Sigmoid colon (tissue), 3 donors: Measurements from ENCODE around the gene KRTAP25-1.

Experiments used
- CTCF ChIP-seq, 4 experiments: fragments of 450-650 bp in 3 of 4; fragments of 200-600 bp in 1 of 4; IDR thresholded peaks; one replicate each; pipeline ENCODE4 v1.5.1; 2016 to 2019; ENCODE audit warnings: antibody characterized with exemption in 4 of 4, mild to moderate bottlenecking in 3 of 4, moderate library complexity in 2 of 4
- POLR2A ChIP-seq, 2 donors: fragments of 450-650 bp; IDR thresholded peaks; one replicate each; pipeline ENCODE4 v1.6.1; 2016; ENCODE audit warnings: antibody characterized with exemption in 2 of 2, mild to moderate bottlenecking in 2 of 2, moderate library complexity in 2 of 2

- TF ChIP-seq POLR2A (IDR thresholded peaks at IDR 0.05) (no peak), CTCF (IDR thresholded peaks at IDR 0.05) (no peak)
Observed at GRCh38 chr21:30332681-30333080, 43.4 kb upstream of the KRTAP25-1 start.
